ENCODE data around the gene PLSCR4. TPM values are rescaled to one million over a fixed set of nuclear protein-coding genes. Genes with fewer than 3 reads are reported as not detected.

PLSCR4 gene
- total RNA-seq, 2 experiments from 2014 or later = not detected

DNA sequence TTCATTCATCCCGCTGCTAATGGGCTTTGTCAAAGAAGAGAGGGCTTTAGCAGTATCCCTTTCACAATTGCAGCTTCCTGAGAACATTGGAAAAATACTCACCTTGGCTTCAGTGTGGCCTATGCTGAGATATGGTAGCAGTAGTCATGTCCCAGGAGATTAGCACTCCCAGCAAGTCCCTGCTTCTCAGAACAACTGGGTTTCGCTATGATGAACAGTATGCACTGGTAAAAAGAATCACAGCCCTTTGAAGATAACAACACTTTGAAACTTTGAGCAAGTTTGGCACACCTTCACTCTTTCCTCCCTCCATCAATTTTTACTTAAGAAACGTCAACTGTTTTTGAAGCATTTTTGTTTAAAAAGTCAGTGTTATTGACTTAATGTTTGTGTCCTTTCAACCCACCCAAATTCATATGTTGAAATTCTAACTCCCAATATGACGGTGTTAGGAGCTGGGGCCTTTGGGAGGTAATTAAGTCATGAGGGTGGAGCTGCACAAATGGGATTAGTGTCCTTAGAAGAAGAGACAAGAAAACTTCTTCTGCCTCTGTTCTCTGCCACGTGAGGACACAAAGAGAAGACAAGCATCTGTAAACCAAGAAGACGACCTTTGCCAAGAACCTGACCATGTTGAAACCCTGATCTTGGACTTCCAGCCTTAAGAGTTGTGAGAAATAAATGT, 17.8 kb upstream of the PLSCR4 start:
- ChIA-PET CTCF (no interaction called here), POLR2A (no interaction called here)
- Mint-ChIP-seq H3K4me1 (ENCODE audit: low read depth) (no peaks in the 10 kb centered on the region), H3K9me3 (no peaks in the 10 kb centered on the region), H3K27me3 (no peaks in the 10 kb centered on the region), H3K36me3 (ENCODE audit: low read depth) (no peaks in the 10 kb centered on the region), H3K4me3 (no peak overlapping the region), H3K27ac (no peak overlapping the region)
- Histone ChIP-seq H3K4me1 (ENCODE audit: insufficient read depth, low read length) (no peaks in the 10 kb centered on the region), H3K4me3 (ENCODE audit: low read length) (no peak overlapping the region), H3K36me3 (ENCODE audit: insufficient read depth, low read length) (no peaks in the 10 kb centered on the region), H3K9me3 (ENCODE audit: control insufficient read depth in 1 of 2, insufficient read depth in 1 of 2, low read length in 2 of 2) (no peaks in the 10 kb centered on the region), H3K27me3 (ENCODE audit: control insufficient read depth in 1 of 2, insufficient read depth in 2 of 2, low read length in 2 of 2) (no peaks in the 10 kb centered on the region), H3K27ac (ENCODE audit: low read depth in 1 of 2, low read length in 2 of 2) (no peak overlapping the region)
- DNase-seq = no peak
- ATAC-seq (ENCODE audit: poor library complexity) = no peak
- TF ChIP-seq, protein P1, sequence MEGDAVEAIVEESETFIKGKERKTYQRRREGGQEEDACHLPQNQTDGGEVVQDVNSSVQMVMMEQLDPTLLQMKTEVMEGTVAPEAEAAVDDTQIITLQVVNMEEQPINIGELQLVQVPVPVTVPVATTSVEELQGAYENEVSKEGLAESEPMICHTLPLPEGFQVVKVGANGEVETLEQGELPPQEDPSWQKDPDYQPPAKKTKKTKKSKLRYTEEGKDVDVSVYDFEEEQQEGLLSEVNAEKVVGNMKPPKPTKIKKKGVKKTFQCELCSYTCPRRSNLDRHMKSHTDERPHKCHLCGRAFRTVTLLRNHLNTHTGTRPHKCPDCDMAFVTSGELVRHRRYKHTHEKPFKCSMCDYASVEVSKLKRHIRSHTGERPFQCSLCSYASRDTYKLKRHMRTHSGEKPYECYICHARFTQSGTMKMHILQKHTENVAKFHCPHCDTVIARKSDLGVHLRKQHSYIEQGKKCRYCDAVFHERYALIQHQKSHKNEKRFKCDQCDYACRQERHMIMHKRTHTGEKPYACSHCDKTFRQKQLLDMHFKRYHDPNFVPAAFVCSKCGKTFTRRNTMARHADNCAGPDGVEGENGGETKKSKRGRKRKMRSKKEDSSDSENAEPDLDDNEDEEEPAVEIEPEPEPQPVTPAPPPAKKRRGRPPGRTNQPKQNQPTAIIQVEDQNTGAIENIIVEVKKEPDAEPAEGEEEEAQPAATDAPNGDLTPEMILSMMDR (IDR thresholded peaks at IDR 0.05) = no peak
- intact Hi-C loops (cut with DNase I, micrococcal nuclease) = no loop called here

DNA sequence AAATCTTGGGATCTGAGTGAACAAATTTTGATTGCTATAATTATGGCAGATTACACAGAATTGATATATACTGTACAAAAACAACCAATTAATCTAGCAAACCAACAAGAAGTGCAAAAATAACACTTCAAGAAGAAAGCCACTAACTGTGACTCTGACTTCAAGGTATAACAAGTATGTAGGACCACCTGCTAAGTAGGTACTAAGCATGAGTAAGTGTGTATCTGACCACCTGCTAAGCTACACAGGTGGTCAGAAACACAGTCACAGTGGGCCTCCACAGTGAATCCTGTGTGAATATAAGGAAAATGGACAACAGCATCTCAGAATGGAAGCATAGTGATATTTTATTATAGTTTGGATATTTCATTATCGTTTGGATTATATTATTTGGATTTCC, 14.8 kb upstream of the PLSCR4 start:
- H3K4me1 Mint-ChIP-seq (ENCODE audit: low read depth) = no peaks in the 10 kb centered on the region
- no peak overlapping the region for H3K27ac Mint-ChIP-seq
- ChIA-PET POLR2A (no interaction called here), CTCF (no interaction called here)
- no peaks in the 10 kb centered on the region for H3K36me3 ChIP-seq (ENCODE audit: insufficient read depth, low read length)
- no peak overlapping the region for H3K4me3 ChIP-seq (ENCODE audit: low read length)
- no peak overlapping the region for H3K4me3 Mint-ChIP-seq
- no peaks in the 10 kb centered on the region for H3K27me3 Mint-ChIP-seq
- no peak overlapping the region for H3K27ac ChIP-seq (ENCODE audit: low read depth in 1 of 2, low read length in 2 of 2)
- DNase-seq (no peak), ATAC-seq (ENCODE audit: poor library complexity) (no peak)
- no peaks in the 10 kb centered on the region for H3K9me3 ChIP-seq (ENCODE audit: control insufficient read depth in 1 of 2, insufficient read depth in 1 of 2, low read length in 2 of 2)
- no peaks in the 10 kb centered on the region for H3K36me3 Mint-ChIP-seq (ENCODE audit: low read depth)
- TF ChIP-seq, protein P1 (IDR thresholded peaks at IDR 0.05) = no peak
- no peaks in the 10 kb centered on the region for H3K27me3 ChIP-seq (ENCODE audit: control insufficient read depth in 1 of 2, insufficient read depth in 2 of 2, low read length in 2 of 2)
- intact Hi-C loops (cut with DNase I, micrococcal nuclease) = no loop called here
- no peaks in the 10 kb centered on the region for H3K9me3 Mint-ChIP-seq
- no peaks in the 10 kb centered on the region for H3K4me1 ChIP-seq (ENCODE audit: insufficient read depth, low read length)

DNA sequence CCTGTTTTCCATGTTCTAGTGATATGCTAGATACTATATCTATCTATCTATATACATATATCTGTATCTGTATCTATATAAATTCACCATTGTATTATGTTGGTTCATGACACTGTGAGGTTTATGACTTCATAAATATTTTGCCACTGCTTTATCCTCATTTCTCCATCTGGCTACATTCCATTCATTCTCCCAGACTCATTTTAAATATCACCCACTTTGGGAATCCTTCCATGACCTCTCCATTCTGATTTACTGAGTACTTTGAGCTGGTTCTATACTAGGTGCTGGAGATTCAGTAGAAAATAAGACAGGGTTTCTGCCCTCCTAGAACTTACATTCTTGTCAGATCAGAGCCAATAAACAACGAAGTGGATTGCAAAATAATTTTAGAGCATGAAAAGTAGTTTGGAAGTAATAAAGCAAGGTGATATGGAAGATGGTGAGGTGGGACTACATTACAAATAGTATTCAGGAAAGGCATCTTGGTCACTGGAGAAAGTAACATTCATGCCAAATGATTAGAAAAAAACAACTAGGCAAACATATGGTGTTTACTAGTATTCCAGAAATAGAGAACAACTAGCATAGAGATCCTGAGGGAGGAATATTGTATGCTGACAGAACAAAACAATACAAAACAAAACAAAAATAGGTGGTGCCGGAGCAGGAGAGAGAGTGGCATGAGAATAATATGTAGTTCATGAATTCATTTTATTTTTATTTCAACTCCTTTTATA, 11.6 kb upstream of the PLSCR4 start:
- Mint-ChIP-seq H3K4me3 (no peak overlapping the region), H3K27me3 (peaks cover 11% of the 10 kb centered on the region), H3K4me1 (ENCODE audit: low read depth) (no peaks in the 10 kb centered on the region), H3K36me3 (ENCODE audit: low read depth) (no peaks in the 10 kb centered on the region), H3K27ac (no peak overlapping the region), H3K9me3 (no peaks in the 10 kb centered on the region)
- H3K4me1 ChIP-seq (ENCODE audit: insufficient read depth, low read length) = no peaks in the 10 kb centered on the region
- ChIA-PET POLR2A (no interaction called here), CTCF (no interaction called here)
- H3K27ac ChIP-seq (ENCODE audit: low read depth in 1 of 2, low read length in 2 of 2) = no peak overlapping the region
- ATAC-seq (ENCODE audit: poor library complexity) = no peak
- intact Hi-C loops (cut with DNase I, micrococcal nuclease) = no loop called here
- H3K4me3 ChIP-seq (ENCODE audit: low read length) = no peak overlapping the region
- H3K36me3 ChIP-seq (ENCODE audit: insufficient read depth, low read length) = no peaks in the 10 kb centered on the region
- no peaks in the 10 kb centered on the region for H3K9me3 ChIP-seq (ENCODE audit: control insufficient read depth in 1 of 2, insufficient read depth in 1 of 2, low read length in 2 of 2)
- H3K27me3 ChIP-seq (ENCODE audit: control insufficient read depth in 1 of 2, insufficient read depth in 2 of 2, low read length in 2 of 2) = no peaks in the 10 kb centered on the region
- TF ChIP-seq, protein P1 (IDR thresholded peaks at IDR 0.05) = no peak
- no peak for DNase-seq

Measured in CD4-positive, alpha-beta T cell (primary cell).